Fibroblast of lung (primary cell): ENCODE data around the gene KRAS. TPM values are rescaled to one million over a fixed set of nuclear protein-coding genes. Genes with fewer than 3 reads are reported as not detected.

Experiments
- DNase-seq, 2 donors: peaks; one replicate each; pipeline versions ENCODE4 v3.0.0 to v3.0.0-alpha.2; 2010; ENCODE audit warnings: low read depth in 2 of 2
- H2AFZ ChIP-seq: 2 replicates; pipeline ENCODE4 v1.5.1; 2012; ENCODE audit warnings: low read length, control low read depth, inconsistent platforms
- H3K27ac ChIP-seq: 2 replicates; pipeline ENCODE4 v1.5.1; 2011; ENCODE audit warnings: low read length, control low read depth; ENCODE audit not compliant: insufficient read depth
- H3K27me3 ChIP-seq: 2 replicates; pipeline ENCODE4 v1.5.1; 2011; ENCODE audit warnings: mild to moderate bottlenecking, low read length; ENCODE audit not compliant: control insufficient read depth, insufficient read depth
- H3K36me3 ChIP-seq: 2 replicates; pipeline ENCODE4 v1.5.1; 2011; ENCODE audit warnings: low read length; ENCODE audit not compliant: control insufficient read depth, insufficient read depth
- H3K4me1 ChIP-seq: 2 replicates; pipeline ENCODE4 v1.5.1; 2011; ENCODE audit warnings: low read length; ENCODE audit not compliant: control insufficient read depth, insufficient read depth; ENCODE audit errors: extremely low read depth
- H3K4me2 ChIP-seq: 2 replicates; pipeline ENCODE4 v1.5.1; 2011; ENCODE audit warnings: low read length, control low read depth; ENCODE audit not compliant: insufficient read depth; ENCODE audit errors: extremely low read depth
- H3K4me3 ChIP-seq, 4 experiments: fragments of 200-600 bp in 1 of 4; sonication (generic) in 1 of 4; replicated peaks in 1 of 4; 2 replicates each; pipeline ENCODE4 v1.5.1; 2011 to 2016; ENCODE audit warnings: low read length in 4 of 4, low read depth in 3 of 4, mild to moderate bottlenecking in 3 of 4, control low read depth in 2 of 4, inconsistent platforms in 1 of 4, mixed read lengths in 1 of 4; ENCODE audit not compliant: insufficient read depth in 1 of 4; ENCODE audit errors: control extremely low read depth in 1 of 4
- H3K79me2 ChIP-seq: 2 replicates; pipeline ENCODE4 v1.5.1; 2012; ENCODE audit warnings: mild to moderate bottlenecking, low read length, inconsistent platforms; ENCODE audit not compliant: control insufficient read depth, insufficient read depth
- H3K9ac ChIP-seq: 2 replicates; pipeline ENCODE4 v1.5.1; 2011; ENCODE audit warnings: mild to moderate bottlenecking, low read length, control low read depth; ENCODE audit not compliant: insufficient read depth
- H3K9me3 ChIP-seq: 2 replicates; pipeline ENCODE4 v1.5.1; 2012; ENCODE audit warnings: low read depth, low read length; ENCODE audit not compliant: control insufficient read depth, insufficient read depth
- H4K20me1 ChIP-seq: 2 replicates; pipeline ENCODE4 v1.5.1; 2011; ENCODE audit warnings: low read length; ENCODE audit not compliant: control insufficient read depth, insufficient read depth; ENCODE audit errors: extremely low read depth
- CTCF ChIP-seq, 2 donors: IDR thresholded peaks in 1 of 2; conservative IDR thresholded peaks in 1 of 2; 1 replicate in 1 of 2; 2 replicates in 1 of 2; pipeline ENCODE4 v1.5.1; 2011 to 2012; ENCODE audit warnings: low read length in 2 of 2, control low read depth in 1 of 2, inconsistent platforms in 1 of 2, low read depth in 1 of 2, mild to moderate bottlenecking in 1 of 2
- EZH2 ChIP-seq: IDR thresholded peaks from 2 replicates; pipeline ENCODE4 v1.5.1; 2012; ENCODE audit warnings: low read length, control low read depth, mild to moderate bottlenecking; ENCODE audit errors: missing control alignments
- polyA plus RNA-seq, 2 donors: library from polyadenylated mRNA; depleted of rRNA in 1 of 2; stranded (reverse) in 1 of 2; unstranded in 1 of 2; fragments of >200 nt; gene quantifications; 2 replicates each; pipeline ENCODE4 v1.2.1, GENCODE V29; 2011 to 2012; ENCODE audit warnings: missing spikeins in 1 of 2
- total RNA-seq: library from RNA; depleted of rRNA; stranded (reverse); fragments of >200 nt; gene quantifications from 2 replicates; pipeline ENCODE4 v1.2.1, GENCODE V29; 2014

Gene KRAS
- total and polyA plus RNA-seq, 2 donors (not counting 1 experiment from before 2014, with no cell fraction given), result 15.0 to 31.3 TPM

- TF ChIP-seq EZH2 (no peak), CTCF (conservative IDR thresholded peaks at IDR 0.05 in 1 of 2, IDR thresholded peaks at IDR 0.05 in 1 of 2; ENCODE audit: low read depth in 1 of 2, low read length in 2 of 2) (no peak)
- Histone ChIP-seq H3K9ac (no peak overlapping the region), H4K20me1 (no peaks in the 10 kb centered on the region), H3K27me3 (no peaks in the 10 kb centered on the region), H3K4me1 (no peaks in the 10 kb centered on the region), H3K9me3 (no peaks in the 10 kb centered on the region), H3K4me2 (no peak overlapping the region), H3K4me3 (no peak overlapping the region), H3K36me3 (no peaks in the 10 kb centered on the region), H2AFZ (no peak overlapping the region), H3K79me2 (no peaks in the 10 kb centered on the region), H3K27ac (no peak overlapping the region)
- DNase-seq, result no peak
Observed at GRCh38 chr12:25286837-25287236, 36.1 kb upstream of the KRAS start.

GRCh38 chr12:25284024-25284423, 33.3 kb upstream of the KRAS start:
- no peaks in the 10 kb centered on the region for H3K4me1 ChIP-seq
- DNase-seq, result no peak
- H3K27me3 ChIP-seq, result no peaks in the 10 kb centered on the region
- no peak overlapping the region for H3K9ac ChIP-seq
- no peak overlapping the region for H2AFZ ChIP-seq
- H3K27ac ChIP-seq, result no peak overlapping the region
- H3K9me3 ChIP-seq, result no peaks in the 10 kb centered on the region
- no peaks in the 10 kb centered on the region for H3K79me2 ChIP-seq
- H3K4me3 ChIP-seq, result no peak overlapping the region
- no peaks in the 10 kb centered on the region for H3K36me3 ChIP-seq
- H3K4me2 ChIP-seq, result no peak overlapping the region
- no peaks in the 10 kb centered on the region for H4K20me1 ChIP-seq
- TF ChIP-seq CTCF (conservative IDR thresholded peaks at IDR 0.05 in 1 of 2, IDR thresholded peaks at IDR 0.05 in 1 of 2; ENCODE audit: low read depth in 1 of 2, low read length in 2 of 2) (no peak), EZH2 (no peak)

GRCh38 chr12:25283006-25283405, 32.3 kb upstream of the KRAS start:
- Histone ChIP-seq H3K36me3 (no peaks in the 10 kb centered on the region), H3K27ac (no peak overlapping the region), H3K79me2 (no peaks in the 10 kb centered on the region), H3K27me3 (no peaks in the 10 kb centered on the region), H3K4me3 (no peak overlapping the region), H4K20me1 (no peaks in the 10 kb centered on the region), H2AFZ (no peak overlapping the region), H3K9ac (no peak overlapping the region), H3K4me2 (no peak overlapping the region), H3K9me3 (no peaks in the 10 kb centered on the region), H3K4me1 (no peaks in the 10 kb centered on the region)
- no peak for TF ChIP-seq EZH2
- no peak for TF ChIP-seq CTCF (conservative IDR thresholded peaks at IDR 0.05 in 1 of 2, IDR thresholded peaks at IDR 0.05 in 1 of 2; ENCODE audit: low read depth in 1 of 2, low read length in 2 of 2)
- DNase-seq, result no peak
